Activated T-cell treated with anti-CD3 and anti-CD28 coated beads for 4 hours (primary cell): ENCODE data around the gene COL6A2.
"Not testable (repeated sequence)": the region's sequence is repeated elsewhere in the genome, so short reads cannot be mapped to it uniquely, and the experiment has no call there.

ENCODE experiments used
- DNase-seq: peaks from one replicate; pipeline ENCODE4 v3.0.0-alpha.2; 2020

Gene COL6A2

GRCh38 chr21:46128106-46128932 lies 30.4 kb downstream of the COL6A2 start:
- no peak for DNase-seq

GRCh38 chr21:46128933-46129571 lies 31.1 kb downstream of the COL6A2 start:
- DNase-seq = no peak

GRCh38 chr21:46129846-46130651 lies 32.1 kb downstream of the COL6A2 start:
- no peak for DNase-seq

- DNase-seq = no peak
These were observed 33.1 kb downstream of the COL6A2 start for GRCh38 chr21:46130831-46131587.

- DNase-seq = no peak
These were observed 33.6 kb downstream of the COL6A2 start for GRCh38 chr21:46131588-46131837.

GRCh38 chr21:46131838-46132651 lies 34.1 kb downstream of the COL6A2 start:
- no peak for DNase-seq

- DNase-seq = no peak
These were observed 38.0 kb downstream of the COL6A2 start for GRCh38 chr21:46135782-46136395.

- no peak for DNase-seq
These were observed 38.9 kb downstream of the COL6A2 start for GRCh38 chr21:46136739-46137349.

- no peak for DNase-seq
These were observed 40.0 kb downstream of the COL6A2 start for GRCh38 chr21:46137908-46138307.

GRCh38 chr21:46138383-46138970 lies 40.6 kb downstream of the COL6A2 start:
- no peak for DNase-seq

- no peak for DNase-seq
These were observed 41.8 kb downstream of the COL6A2 start for GRCh38 chr21:46139686-46140085.

- not testable (repeated sequence) for DNase-seq
These were observed 42.6 kb downstream of the COL6A2 start for GRCh38 chr21:46140352-46141003.

- no peak for DNase-seq
These were observed 44.1 kb downstream of the COL6A2 start for GRCh38 chr21:46141767-46142581.

GRCh38 chr21:46142582-46143473 lies 44.9 kb downstream of the COL6A2 start:
- DNase-seq = no peak

GRCh38 chr21:46144464-46145070 lies 46.7 kb downstream of the COL6A2 start:
- no peak for DNase-seq

- no peak for DNase-seq
These were observed 47.4 kb downstream of the COL6A2 start for GRCh38 chr21:46145159-46145839.
